GM12891 (cell line): ENCODE data around the gene KCNN1.

Source experiments
- PAX5 ChIP-seq: IDR thresholded peaks from 2 replicates; pipeline ENCODE4 v1.6.1; 2011; ENCODE audit warnings: low read length, moderate library complexity, mild to moderate bottlenecking; ENCODE audit not compliant: insufficient read depth, severe bottlenecking
- POLR2A ChIP-seq: IDR thresholded peaks from 2 replicates; pipeline ENCODE4 v1.6.1; 2011; ENCODE audit warnings: low read depth, low read length, control low read depth
- POLR2AphosphoS5 ChIP-seq: IDR thresholded peaks from 2 replicates; pipeline ENCODE4 v1.6.1; 2011; ENCODE audit warnings: low read depth, low read length, control low read depth
- POU2F2 ChIP-seq: IDR thresholded peaks from 2 replicates; pipeline ENCODE4 v1.6.1; 2011; ENCODE audit warnings: low read depth, mild to moderate bottlenecking, control low read depth, low read length, moderate library complexity
- SPI1 ChIP-seq: IDR thresholded peaks from 2 replicates; pipeline ENCODE4 v1.6.1; 2011; ENCODE audit warnings: low read depth, low read length, control low read depth
- TAF1 ChIP-seq: IDR thresholded peaks from 2 replicates; pipeline ENCODE4 v1.6.1; 2011; ENCODE audit warnings: low read depth, low read length, control low read depth

GRCh38 chr19:17953869-17954268 lies 13.0 kb upstream of the KCNN1 start:
- TF ChIP-seq POLR2A (no peak), POLR2AphosphoS5 (no peak), SPI1 (no peak), POU2F2 (no peak), TAF1 (no peak), PAX5 (no peak)
